ENCODE results near the gene PIK3IP1.
"Not testable (repeated sequence)": the region's sequence is repeated elsewhere in the genome, so short reads cannot be mapped to it uniquely, and the experiment has no call there.

Gene PIK3IP1

DNA sequence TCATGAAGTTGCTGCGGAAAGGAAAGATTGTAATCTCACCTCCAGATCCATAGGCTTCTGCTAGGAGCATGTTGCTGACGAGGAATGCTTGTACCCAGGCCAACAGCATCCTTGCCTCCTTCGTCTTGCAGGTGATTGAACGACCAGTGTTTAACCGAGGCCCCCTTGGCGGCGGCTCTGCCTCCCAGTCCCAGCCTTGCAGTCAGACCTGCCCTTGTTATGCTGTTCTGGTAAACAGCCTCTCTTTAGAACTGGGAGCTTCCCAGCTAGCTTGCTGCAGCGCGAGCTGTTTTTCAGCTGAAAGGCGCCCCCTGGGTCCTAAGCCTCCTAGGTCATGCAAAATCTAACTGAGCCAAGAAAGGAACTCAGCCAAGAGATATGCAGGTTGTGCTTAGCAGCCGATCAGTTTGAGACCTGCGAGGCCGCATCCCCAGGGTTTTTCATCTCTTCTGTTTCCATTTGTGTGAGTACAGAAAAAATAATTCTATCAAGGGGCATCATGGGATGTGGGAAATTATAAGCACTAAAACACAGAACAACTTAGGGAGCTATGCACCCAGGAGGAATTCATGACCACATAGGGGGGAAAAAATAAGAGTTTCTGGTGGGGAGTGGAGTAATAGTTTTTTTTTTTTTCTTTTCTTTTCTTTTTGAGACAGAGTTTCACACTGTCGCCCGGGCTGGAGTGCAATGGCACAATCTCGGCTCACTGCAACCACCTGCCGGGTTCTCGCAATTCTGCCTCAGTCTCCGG lies at the start of gene PIK3IP1:
PIK3IP1 (minus strand) TSS at position 253 of the 754 bp plus-strand sequence; CDS start at position 109, 144 bp downstream.
- peak; percentile 91 for DNase-seq (ENCODE audit: low read depth)

DNA sequence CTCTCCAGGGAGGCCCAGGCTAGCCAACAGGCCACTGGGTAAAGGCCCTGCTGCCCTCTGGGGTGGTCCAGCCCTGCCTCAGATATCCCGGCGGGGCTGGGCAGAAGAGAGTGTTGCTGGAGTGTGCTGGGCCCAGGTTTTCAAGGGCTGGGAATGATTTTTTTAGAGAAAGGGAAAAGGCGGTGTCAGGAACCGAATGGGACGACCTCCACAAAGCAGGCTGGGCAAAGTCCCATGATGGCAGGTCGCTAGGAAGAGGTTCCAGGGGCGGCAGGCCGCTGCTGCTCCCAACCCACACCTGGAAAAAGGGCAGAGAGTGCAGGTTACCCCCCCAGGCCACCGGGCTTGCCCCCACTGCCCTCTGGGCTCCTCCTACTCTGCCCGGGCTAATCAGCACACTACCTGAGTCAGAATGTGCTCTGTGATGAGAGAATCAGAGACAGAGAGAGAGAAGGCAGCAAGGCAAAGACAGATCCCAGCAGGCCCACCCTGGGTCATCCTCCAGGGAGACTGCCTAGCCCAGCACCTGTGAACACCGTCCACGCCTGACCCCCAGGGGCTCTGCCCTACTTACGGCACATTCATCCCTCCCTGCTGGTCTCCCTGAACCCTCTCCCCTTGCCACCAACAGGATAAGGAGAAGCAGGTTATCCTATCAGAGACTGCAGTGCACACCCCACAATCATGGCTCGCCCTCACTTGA lies 49.2 kb upstream of the PIK3IP1 start:
- DNase-seq (ENCODE audit: low read depth), result no peak

GRCh38 chr22:31340765-31341247 lies 48.5 kb upstream of the PIK3IP1 start:
- no peak for DNase-seq (ENCODE audit: low read depth)

DNA sequence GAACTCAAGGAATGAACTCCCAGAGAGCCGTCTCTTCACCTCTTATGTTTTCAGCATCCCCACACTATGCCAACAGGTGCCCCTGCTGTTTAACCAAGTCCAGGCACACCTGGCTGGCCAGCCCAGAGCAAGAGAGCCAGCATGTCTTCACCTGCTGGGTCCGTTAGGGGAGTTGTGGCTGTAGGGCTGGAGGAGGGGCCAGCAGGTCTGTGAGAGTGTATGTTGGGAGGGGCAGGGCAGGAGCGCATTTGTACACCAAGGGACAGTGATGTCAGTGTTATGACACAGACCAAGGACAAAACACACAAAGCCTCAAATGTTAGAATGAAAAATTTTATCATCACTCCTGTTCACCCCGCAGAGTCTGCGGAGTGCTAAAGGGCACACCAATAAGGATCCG lies 48.1 kb upstream of the PIK3IP1 start:
- DNase-seq (ENCODE audit: low read depth), result no peak

GRCh38 chr22:31339148-31339832 lies 47.0 kb upstream of the PIK3IP1 start:
- DNase-seq (ENCODE audit: low read depth), result no peak

DNA sequence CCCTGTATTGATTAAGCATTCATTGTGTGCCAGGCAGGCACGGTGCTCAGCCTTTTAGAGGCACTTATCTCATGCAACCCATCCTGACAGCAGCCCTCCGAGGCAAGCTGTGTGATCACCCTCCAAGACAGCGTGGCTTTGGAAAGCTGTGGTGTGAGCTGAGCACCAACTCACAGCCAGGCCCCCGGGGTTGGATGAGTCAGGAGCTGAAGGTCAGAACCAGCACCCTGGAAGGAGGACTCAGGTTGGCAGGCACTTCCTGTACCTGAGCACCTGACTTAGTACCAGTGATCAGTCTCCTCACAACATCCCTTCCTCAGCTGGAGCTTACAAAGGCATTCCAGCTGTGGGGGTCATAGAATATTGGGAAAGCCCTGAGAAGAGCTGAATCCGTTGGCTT lies 44.9 kb upstream of the PIK3IP1 start:
- peak; percentile 81 for DNase-seq (ENCODE audit: low read depth)

GRCh38 chr22:31334329-31334728 lies 42.0 kb upstream of the PIK3IP1 start:
- DNase-seq (ENCODE audit: low read depth), result no peak

DNA sequence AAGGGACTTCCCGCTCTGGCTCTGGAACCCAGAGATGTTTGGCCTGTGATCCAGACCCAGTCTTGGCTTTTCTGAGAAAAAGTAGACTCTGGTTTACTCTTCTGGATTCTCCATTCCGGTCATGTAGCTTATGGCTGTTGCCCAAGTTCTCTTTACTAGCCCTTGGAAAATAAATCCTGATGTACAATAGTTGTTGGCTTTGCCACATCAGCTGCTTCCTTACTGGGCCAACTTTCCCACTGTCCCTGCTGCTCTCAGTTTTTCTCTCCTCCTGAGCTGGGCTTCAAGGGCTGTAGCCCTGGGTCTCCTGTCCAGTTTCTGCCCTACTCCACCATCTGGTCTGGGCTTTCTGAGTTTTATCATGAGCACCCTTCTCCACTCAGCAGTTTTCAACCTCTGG lies 41.4 kb upstream of the PIK3IP1 start:
- DNase-seq (ENCODE audit: low read depth), result no peak

- DNase-seq (ENCODE audit: low read depth), result peak; percentile 78
Observed at GRCh38 chr22:31332886-31333285, 40.6 kb upstream of the PIK3IP1 start.

DNA sequence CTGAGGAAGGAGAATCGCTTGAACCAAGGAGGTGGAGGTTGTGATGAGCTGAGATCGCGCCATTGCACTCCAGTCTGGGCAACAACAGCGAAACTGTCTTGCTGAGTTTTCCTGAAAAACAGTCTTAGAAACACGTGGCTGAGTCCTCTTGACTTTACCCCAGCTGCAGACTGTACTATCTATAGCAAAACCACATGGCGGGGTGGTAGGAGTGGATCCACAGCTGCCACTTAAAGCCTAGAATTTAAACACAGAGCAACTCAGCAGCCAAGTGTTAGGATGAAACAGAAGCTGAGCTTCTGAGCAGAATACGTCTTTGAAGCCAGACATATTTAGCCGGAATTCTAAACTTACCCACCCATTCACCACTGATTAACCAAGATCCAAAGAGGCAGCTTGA lies 39.7 kb upstream of the PIK3IP1 start:
- no peak for DNase-seq (ENCODE audit: low read depth)

- no peak for DNase-seq (ENCODE audit: low read depth)
Observed at GRCh38 chr22:31329453-31330215, 37.3 kb upstream of the PIK3IP1 start.

- peak; percentile 48 for DNase-seq (ENCODE audit: low read depth)
Observed at GRCh38 chr22:31329029-31329428, 36.7 kb upstream of the PIK3IP1 start.

GRCh38 chr22:31328544-31328960 lies 36.3 kb upstream of the PIK3IP1 start:
- DNase-seq (ENCODE audit: low read depth), result no peak

DNA sequence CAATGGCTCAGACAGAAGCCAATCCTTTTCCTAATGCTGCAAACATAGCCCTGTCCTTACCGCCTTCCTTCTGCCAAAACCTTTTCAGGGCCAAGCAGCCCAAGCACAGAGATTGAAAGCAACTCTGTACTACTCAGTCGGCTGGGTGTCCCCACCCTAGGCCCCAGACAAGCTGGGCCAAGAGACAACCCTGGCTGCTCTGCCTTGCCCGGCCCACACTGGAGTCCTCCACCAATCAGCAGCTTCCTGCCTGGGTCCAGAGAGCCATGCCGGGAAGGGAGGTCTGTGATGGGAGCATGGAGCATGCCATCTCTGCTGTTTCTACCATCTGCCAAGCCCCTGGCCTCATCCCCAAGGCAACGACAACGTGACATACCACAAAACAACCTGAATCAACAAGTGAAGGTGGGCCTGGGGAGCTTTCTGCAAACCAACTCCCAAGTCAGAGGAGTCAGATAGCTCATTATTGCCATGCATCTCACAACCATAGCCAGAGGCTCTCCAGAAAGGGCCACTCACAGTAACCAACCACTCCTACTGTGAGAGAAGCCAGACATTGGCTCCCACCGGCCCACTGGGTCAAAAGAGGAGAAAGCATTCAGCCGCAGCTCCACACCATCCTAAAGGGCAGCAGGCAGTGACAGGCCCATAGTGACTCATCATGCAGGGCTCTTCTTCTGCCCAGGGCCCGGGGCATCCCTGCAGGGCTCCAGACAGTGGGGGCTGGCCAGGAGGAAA lies 35.7 kb upstream of the PIK3IP1 start:
- no peak for DNase-seq (ENCODE audit: low read depth)

GRCh38 chr22:31326877-31327276 lies 34.6 kb upstream of the PIK3IP1 start:
- DNase-seq (ENCODE audit: low read depth), result no peak

DNA sequence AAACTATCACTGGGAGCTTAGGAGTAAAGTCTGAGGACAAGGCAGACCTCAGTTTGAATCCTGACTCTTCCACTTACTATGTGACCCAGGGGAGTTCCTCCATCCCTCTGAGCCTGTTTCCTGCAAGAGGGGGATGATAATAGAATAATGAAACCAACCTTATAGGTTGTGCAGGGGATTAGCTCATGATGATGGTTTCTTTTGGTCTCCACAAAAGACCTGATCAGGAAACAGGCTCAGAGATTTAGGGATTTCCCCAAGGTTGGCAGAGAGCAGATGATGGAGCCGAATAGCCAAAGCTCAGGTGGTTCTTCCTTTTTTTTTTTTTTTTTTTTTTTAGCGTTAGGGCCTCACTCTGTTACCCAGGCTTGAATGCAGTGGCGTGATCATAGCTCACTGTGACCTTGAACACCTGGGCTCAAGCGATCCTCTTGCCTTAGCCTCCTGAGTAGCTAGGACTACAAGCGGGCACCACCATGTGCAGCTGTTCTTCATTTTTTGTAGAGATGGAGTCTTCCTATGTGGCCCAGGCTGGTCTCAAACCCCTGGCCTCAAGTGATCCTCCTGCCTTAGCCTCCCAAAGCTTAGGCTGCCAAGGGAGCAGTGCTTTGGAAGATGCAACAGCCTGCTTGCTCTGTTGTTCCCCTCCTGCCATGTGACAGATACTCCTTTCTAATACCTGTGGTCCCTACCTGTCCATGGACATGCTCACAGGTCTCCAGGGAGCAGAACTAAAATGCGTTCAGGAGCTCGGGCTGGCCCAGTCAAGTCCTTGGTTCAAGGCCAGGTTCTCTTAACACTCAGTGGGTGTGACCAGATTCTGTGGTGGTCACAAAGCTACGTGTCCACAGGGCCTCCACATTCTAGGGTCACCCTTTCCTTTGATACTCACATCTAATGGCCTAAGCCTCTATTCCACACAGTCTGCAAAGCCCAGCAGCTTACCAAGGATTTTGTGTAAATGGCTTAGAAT lies 31.6 kb upstream of the PIK3IP1 start:
- DNase-seq (ENCODE audit: low read depth), result no peak

- no peak for DNase-seq (ENCODE audit: low read depth)
Observed at GRCh38 chr22:31321421-31321820, 29.1 kb upstream of the PIK3IP1 start.

DNA sequence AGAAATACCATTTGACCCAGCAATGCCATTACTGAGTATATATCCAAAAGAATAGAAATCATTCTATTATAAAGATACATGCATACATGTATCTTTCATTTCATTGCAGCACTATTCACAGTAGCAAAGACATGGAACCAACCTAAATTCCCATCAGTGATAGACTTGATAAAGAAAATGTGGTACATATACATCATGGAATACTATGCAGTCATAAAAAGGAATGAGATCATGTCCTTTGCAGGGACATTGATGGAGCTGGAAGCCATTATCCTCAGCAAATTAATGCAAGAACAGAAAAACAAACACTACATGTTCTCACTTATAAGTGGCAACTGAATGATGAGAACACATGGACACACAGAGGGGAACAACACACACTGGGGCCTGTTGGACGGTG lies 21.9 kb upstream of the PIK3IP1 start:
- not testable (repeated sequence) for DNase-seq (ENCODE audit: low read depth)

GRCh38 chr22:31313366-31314147 lies 21.3 kb upstream of the PIK3IP1 start:
- DNase-seq (ENCODE audit: low read depth), result peak; percentile 63
